NCI-H69 (cell line): ENCODE data around the gene FCN2.

Experiments
- DNase-seq: peaks from one replicate; lab custom pipeline; 2025; lab: John Stamatoyannopoulos, UW

Gene FCN2

DNA sequence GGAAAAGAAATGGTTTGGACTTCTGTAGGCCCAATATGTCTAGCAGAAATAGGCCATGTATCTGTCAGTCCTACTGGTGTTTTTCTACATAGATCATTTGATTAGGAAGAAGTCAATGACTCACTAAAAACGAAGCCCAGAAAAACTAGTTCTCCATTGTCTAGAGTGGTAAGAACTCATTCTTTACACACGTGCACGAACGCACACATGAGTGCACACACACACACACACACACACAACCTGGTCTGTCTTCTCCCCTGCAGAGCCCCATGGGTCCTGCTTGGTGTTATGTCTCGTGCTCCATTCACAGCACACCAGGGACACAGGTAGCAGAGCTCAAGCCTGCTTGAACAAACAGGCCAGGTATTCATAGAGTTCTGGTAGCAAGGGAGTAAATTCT lies 52.0 kb downstream of the FCN2 start:
- DNase-seq: no peak

DNA sequence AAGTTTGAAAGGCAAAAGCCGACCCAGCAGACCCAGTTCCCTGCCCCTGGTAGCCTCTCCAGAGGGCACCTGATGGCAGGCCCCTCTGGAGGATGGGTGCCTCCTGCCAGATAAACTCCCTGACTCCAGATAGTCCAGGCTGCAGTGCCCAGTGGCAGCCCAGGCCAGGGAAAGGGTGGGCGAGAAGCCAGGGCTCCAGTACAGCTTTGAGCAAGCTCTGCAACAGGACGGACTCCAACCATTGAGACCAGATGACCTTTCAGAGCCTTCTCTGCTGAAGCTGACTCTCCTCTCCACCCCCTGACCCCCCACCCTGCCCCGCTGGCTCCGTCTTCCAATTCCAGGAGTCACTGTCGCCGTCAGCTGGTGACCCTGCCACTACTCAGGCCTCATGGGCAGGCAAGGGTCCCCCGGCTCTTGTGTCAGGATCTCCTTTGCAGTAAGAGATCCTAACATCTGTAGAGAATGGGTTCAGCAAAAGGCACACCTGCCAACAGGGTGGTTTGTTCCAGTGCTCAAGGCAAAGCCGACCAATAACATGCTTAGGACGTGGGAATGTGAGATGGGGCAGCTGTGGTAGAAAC lies 52.6 kb downstream of the FCN2 start:
- no peak for DNase-seq

DNA sequence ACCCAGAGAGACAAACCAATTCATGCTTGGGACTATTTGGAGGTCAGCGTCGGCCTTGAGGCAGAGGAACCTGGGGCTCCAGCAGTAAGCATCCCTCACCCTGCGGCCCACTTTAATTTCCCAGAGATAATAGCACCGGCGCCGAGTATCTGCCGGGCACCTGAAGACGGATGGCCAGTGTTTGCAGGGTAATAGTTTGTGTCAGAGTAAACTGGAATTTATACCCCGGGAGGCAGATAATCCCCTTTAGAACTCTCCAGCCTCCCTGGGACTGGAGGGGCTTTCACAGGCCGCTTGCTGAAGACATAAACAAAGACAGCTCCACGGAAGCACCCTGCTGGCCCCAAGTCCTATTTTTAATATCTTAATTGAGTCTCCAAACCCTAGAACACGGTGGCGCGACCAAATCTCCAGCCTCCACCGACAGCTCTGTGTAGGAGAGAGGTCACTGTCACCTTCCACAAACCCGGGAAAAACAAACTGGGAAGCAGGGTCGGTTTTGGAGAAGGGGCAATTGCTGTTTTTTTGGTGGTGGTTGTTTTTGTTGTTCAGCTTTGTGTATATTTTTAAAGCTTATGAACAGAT lies 54.5 kb downstream of the FCN2 start:
- DNase-seq: no peak

DNA sequence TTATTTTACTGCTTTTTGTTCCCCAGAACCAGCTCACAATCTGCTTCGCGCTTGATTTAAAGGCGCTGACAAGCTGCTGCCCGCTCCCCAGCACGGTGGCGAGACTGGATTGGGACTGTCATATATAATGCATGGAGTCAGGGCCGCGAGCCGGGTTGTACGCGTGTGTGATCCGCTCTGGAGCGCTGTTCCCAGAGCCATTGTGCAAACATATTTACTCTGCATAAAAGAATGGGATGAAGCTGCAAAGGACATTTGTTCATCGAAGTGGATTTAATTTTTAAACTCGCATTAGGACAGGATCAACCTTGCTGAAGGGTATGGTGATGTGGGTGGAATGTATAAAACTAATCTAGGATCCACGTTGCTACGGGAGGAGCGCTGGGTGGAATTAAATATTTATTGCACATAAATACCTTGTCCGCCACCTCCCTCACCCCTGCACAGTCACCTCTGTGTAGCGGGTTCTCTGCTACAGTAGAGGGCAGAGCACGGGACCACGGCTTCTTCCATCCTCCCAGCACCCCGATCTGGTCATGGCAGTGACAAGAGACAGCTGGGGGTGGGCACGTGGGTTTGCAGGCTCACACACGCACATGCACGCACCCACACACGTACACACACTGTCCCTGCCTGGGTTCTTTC lies 55.2 kb downstream of the FCN2 start:
- DNase-seq: no peak

DNA sequence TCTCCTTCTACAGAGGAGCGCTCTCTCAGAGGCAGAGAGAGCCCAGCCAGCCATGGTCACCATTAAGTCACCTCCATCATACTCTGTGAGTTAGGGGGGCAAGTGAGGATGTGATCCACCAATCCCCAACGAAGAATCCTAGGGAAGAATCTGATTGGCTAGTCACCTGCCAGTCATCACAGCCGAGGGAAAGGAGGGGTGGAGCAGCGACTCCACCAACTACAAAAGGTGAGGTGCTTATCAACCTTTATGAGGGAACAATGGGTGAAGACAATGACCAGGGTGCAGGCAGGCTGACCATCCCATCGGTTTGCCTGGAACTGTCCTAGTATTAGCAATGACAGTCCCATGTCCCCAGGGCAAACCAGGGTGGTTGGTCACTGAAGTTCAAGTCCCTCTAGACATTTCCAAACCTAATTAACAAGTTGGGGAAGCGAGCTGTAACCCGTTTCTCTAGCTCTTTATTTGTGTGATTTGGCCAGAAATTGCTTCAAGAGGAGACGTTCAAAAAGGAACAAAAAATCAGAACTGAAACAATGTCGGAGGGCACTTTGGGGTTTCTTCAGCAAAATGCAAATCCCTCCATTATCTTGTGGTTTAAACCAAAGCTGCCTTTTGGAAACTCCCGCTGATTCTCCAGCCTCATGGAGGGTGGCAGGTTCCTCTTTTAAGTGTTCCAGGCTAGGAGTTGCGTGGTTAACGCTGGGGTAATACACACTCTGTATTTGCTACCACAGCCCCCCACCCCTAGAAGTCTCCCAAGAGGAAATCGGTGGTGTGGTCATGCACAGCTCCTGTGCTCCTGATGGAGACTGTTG lies 55.9 kb downstream of the FCN2 start:
- no peak for DNase-seq
